GM19463 (cell line): ENCODE measurements around the gene ACAD10.

Source experiments
- ATAC-seq: cut with Tn5 transposase; IDR thresholded peaks from one replicate; pipeline ENCODE4 v1.9.1; 2021; ENCODE audit warnings: mild to moderate bottlenecking, moderate library complexity; ENCODE audit not compliant: unreplicated experiment

ACAD10 gene

GRCh38 chr12:111806304-111806703 is 120.5 kb downstream of the ACAD10 start:
- ATAC-seq = no peak
